Mesenchymal stem cell (in vitro differentiated cells and primary cell): ENCODE measurements around the gene ZBTB47.

Source experiments
- DNase-seq: peaks from one replicate; pipeline ENCODE4 v3.0.0-alpha.2; 2013
- H2AFZ ChIP-seq: one replicate; pipeline ENCODE4 v1.6.1; 2013; ENCODE audit warnings: low read depth, mild to moderate bottlenecking, control low read depth, inconsistent platforms, low read length, moderate library complexity
- H2AK5ac ChIP-seq: 2 replicates; pipeline ENCODE4 v1.6.1; 2013; ENCODE audit warnings: low read length, moderate library complexity, mild to moderate bottlenecking, inconsistent platforms; ENCODE audit not compliant: severe bottlenecking
- H2BK120ac ChIP-seq: one replicate; pipeline ENCODE4 v1.6.1; 2013; ENCODE audit warnings: low read depth, mild to moderate bottlenecking, inconsistent platforms, low read length, moderate library complexity
- H2BK12ac ChIP-seq, 2 experiments: one replicate each; pipeline ENCODE4 v1.6.1; 2013; ENCODE audit warnings: inconsistent platforms in 2 of 2, low read length in 2 of 2, mild to moderate bottlenecking in 2 of 2, moderate library complexity in 2 of 2, control low read depth in 1 of 2
- H2BK15ac ChIP-seq: one replicate; pipeline ENCODE4 v1.6.1; 2013; ENCODE audit warnings: mild to moderate bottlenecking, low read depth, inconsistent platforms; ENCODE audit not compliant: poor library complexity, severe bottlenecking
- H2BK5ac ChIP-seq: 2 replicates; pipeline ENCODE4 v1.6.1; 2013; ENCODE audit warnings: low read depth, mild to moderate bottlenecking, low read length, control low read depth, inconsistent platforms; ENCODE audit not compliant: poor library complexity, severe bottlenecking
- H3K14ac ChIP-seq, 2 experiments: one replicate each; pipeline ENCODE4 v1.6.1; 2013; ENCODE audit warnings: inconsistent platforms in 2 of 2, low read length in 2 of 2, control low read depth in 1 of 2, mild to moderate bottlenecking in 1 of 2, moderate library complexity in 1 of 2
- H3K18ac ChIP-seq, 2 experiments: one replicate each; pipeline ENCODE4 v1.6.1; 2013; ENCODE audit warnings: inconsistent platforms in 2 of 2, low read length in 2 of 2, control low read depth in 1 of 2, low read depth in 1 of 2, mild to moderate bottlenecking in 1 of 2
- H3K23ac ChIP-seq, 2 experiments: one replicate each; pipeline ENCODE4 v1.6.1; 2013; ENCODE audit warnings: inconsistent platforms in 2 of 2, low read length in 2 of 2, mild to moderate bottlenecking in 2 of 2, moderate library complexity in 2 of 2, control low read depth in 1 of 2
- H3K27ac ChIP-seq: 2 replicates; pipeline ENCODE4 v1.5.1; 2013; ENCODE audit warnings: mild to moderate bottlenecking, moderate library complexity, low read length, control low read depth, inconsistent platforms; ENCODE audit not compliant: poor library complexity, severe bottlenecking
- H3K27me3 ChIP-seq, 2 experiments: 2 replicates each; pipeline versions ENCODE4 v1.6.1 to v1.7.0; 2013; ENCODE audit warnings: low read length in 2 of 2, mild to moderate bottlenecking in 2 of 2, moderate library complexity in 2 of 2, control low read depth in 1 of 2, inconsistent platforms in 1 of 2; ENCODE audit not compliant: control insufficient read depth in 1 of 2, insufficient read depth in 1 of 2
- H3K36me3 ChIP-seq, 2 experiments: 2 replicates each; pipeline versions ENCODE4 v1.6.1 to v1.7.0; 2013; ENCODE audit warnings: low read length in 2 of 2, control low read depth in 1 of 2, inconsistent platforms in 1 of 2, low read depth in 1 of 2, mild to moderate bottlenecking in 1 of 2; ENCODE audit not compliant: insufficient read depth in 2 of 2, control insufficient read depth in 1 of 2
- H3K4ac ChIP-seq, 2 experiments: one replicate each; pipeline ENCODE4 v1.6.1; 2013; ENCODE audit warnings: inconsistent platforms in 2 of 2, low read length in 2 of 2, mild to moderate bottlenecking in 2 of 2, moderate library complexity in 2 of 2, control low read depth in 1 of 2, low read depth in 1 of 2
- H3K4me1 ChIP-seq: 2 replicates; pipeline ENCODE4 v1.6.1; 2013; ENCODE audit warnings: low read depth, low read length, control low read depth; ENCODE audit not compliant: control insufficient read depth, insufficient read depth
- H3K4me2 ChIP-seq: 2 replicates; pipeline ENCODE4 v1.6.1; 2013; ENCODE audit warnings: low read length, mild to moderate bottlenecking, inconsistent platforms; ENCODE audit not compliant: poor library complexity, severe bottlenecking
- H3K4me3 ChIP-seq, 2 experiments: 2 replicates each; pipeline versions ENCODE4 v1.5.1 to v1.7.0; 2013; ENCODE audit warnings: low read length in 2 of 2, mild to moderate bottlenecking in 2 of 2, control low read depth in 1 of 2, low read depth in 1 of 2; ENCODE audit not compliant: insufficient read depth in 1 of 2
- H3K79me1 ChIP-seq: replicated peaks from 2 replicates; pipeline ENCODE4 v1.6.1; 2013; ENCODE audit warnings: mild to moderate bottlenecking, control low read depth, low read length, inconsistent platforms; ENCODE audit not compliant: poor library complexity, severe bottlenecking
- H3K9ac ChIP-seq: 2 replicates; pipeline ENCODE4 v1.7.0; 2013; ENCODE audit warnings: mild to moderate bottlenecking, low read length, moderate library complexity
- H3K9me3 ChIP-seq: 2 replicates; pipeline ENCODE4 v1.7.0; 2013; ENCODE audit warnings: mild to moderate bottlenecking, low read length; ENCODE audit not compliant: control insufficient read depth
- H4K8ac ChIP-seq: one replicate; pipeline ENCODE4 v1.6.1; 2013; ENCODE audit warnings: inconsistent platforms, mild to moderate bottlenecking, low read length, moderate library complexity
- H4K91ac ChIP-seq: one replicate; pipeline ENCODE4 v1.6.1; 2013; ENCODE audit warnings: mild to moderate bottlenecking, low read length, inconsistent platforms
- WGBS: methylation state at CpG from one replicate; pipeline ENCODE4 v1.1.7; 2013; ENCODE audit warnings: mixed read lengths; 5-methylcytosine and 5-hydroxymethylcytosine counted together

Gene ZBTB47

DNA sequence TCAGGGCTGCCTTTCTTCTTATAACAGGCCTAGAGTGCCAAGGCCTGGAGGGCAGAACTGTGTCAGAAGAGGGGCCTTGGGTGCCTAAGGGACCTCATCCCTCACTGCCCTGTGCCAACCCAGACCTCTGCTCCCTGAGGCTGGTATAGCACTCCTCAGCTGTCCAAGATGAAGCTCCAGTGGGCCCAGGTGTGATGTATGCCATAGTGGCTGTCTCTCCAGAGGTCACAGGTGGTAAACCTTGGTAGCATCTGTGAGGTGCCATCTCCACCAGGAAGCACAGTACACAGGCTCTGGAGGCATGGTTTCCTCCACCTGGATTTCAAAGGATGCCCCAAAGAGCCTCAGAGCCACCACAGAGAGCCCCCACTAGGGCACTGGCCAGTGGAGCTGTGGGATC, 19.6 kb downstream of the ZBTB47 start:
- Histone ChIP-seq H3K4me2 (no peak overlapping the region), H3K9me3 (peaks cover 9% of the 10 kb centered on the region), H3K27me3 (peaks cover 9 to 19% of the 10 kb centered on the region in 2 experiments), H2AFZ (no peak overlapping the region), H2BK15ac (no peak overlapping the region), H4K8ac (no peak overlapping the region), H3K4me1 (no peaks in the 10 kb centered on the region), H3K4me3 (no peak overlapping the region), H3K9ac (no peak overlapping the region), H3K27ac (no peak overlapping the region), H2BK5ac (no peak overlapping the region), H2BK120ac (no peak overlapping the region), H4K91ac (no peak overlapping the region), H3K4ac (no peak overlapping the region), H3K18ac (no peak overlapping the region), H3K36me3 (no peaks in the 10 kb centered on the region), H3K14ac (no peak overlapping the region), H2AK5ac (no peak overlapping the region), H2BK12ac (no peak overlapping the region), H3K79me1 (no peaks in the 10 kb centered on the region), H3K23ac (no peak overlapping the region)
- no peak for DNase-seq

- no peak overlapping the region for H3K9ac ChIP-seq
- WGBS, result 100% methylated on average over 1 of the region's 3 CpGs
- no peak overlapping the region for H2BK120ac ChIP-seq
- H3K4me1 ChIP-seq, result no peaks in the 10 kb centered on the region
- H3K23ac ChIP-seq, result no peak overlapping the region
- H3K4ac ChIP-seq, result no peak overlapping the region
- H3K4me3 ChIP-seq, result no peak overlapping the region
- H3K9me3 ChIP-seq, result peaks cover 9% of the 10 kb centered on the region
- no peak overlapping the region for H2BK12ac ChIP-seq
- no peak overlapping the region for H4K8ac ChIP-seq
- H3K27me3 ChIP-seq, result peaks cover 9 to 18% of the 10 kb centered on the region in 2 experiments
- no peak for DNase-seq
- no peaks in the 10 kb centered on the region for H3K79me1 ChIP-seq
- no peak overlapping the region for H2BK5ac ChIP-seq
- H2BK15ac ChIP-seq, result no peak overlapping the region
- no peaks in the 10 kb centered on the region for H3K36me3 ChIP-seq
- H3K14ac ChIP-seq, result no peak overlapping the region
- H2AFZ ChIP-seq, result no peak overlapping the region
- H2AK5ac ChIP-seq, result no peak overlapping the region
- H3K18ac ChIP-seq, result no peak overlapping the region
- H4K91ac ChIP-seq, result no peak overlapping the region
- no peak overlapping the region for H3K27ac ChIP-seq
- H3K4me2 ChIP-seq, result no peak overlapping the region
Observed at GRCh38 chr3:42674146-42674545, 20.6 kb downstream of the ZBTB47 start.

- Histone ChIP-seq H3K27me3 (peaks cover 0 to 8% of the 10 kb centered on the region in 2 experiments), H3K79me1 (no peaks in the 10 kb centered on the region), H2AK5ac (no peak overlapping the region), H3K23ac (no peak overlapping the region), H3K36me3 (no peaks in the 10 kb centered on the region), H2BK5ac (no peak overlapping the region), H3K4me2 (no peak overlapping the region), H2AFZ (no peak overlapping the region), H3K9ac (no peak overlapping the region), H3K18ac (no peak overlapping the region), H3K27ac (no peak overlapping the region), H3K9me3 (peaks cover 2% of the 10 kb centered on the region), H4K8ac (no peak overlapping the region), H2BK15ac (no peak overlapping the region), H2BK12ac (no peak overlapping the region), H4K91ac (no peak overlapping the region), H2BK120ac (no peak overlapping the region), H3K4me3 (no peak overlapping the region), H3K4me1 (no peaks in the 10 kb centered on the region), H3K4ac (no peak overlapping the region), H3K14ac (no peak overlapping the region)
- DNase-seq, result no peak
- WGBS, result 79% methylated on average over 2 of the region's 2 CpGs
Observed at GRCh38 chr3:42675909-42676308, 22.4 kb downstream of the ZBTB47 start.

DNA sequence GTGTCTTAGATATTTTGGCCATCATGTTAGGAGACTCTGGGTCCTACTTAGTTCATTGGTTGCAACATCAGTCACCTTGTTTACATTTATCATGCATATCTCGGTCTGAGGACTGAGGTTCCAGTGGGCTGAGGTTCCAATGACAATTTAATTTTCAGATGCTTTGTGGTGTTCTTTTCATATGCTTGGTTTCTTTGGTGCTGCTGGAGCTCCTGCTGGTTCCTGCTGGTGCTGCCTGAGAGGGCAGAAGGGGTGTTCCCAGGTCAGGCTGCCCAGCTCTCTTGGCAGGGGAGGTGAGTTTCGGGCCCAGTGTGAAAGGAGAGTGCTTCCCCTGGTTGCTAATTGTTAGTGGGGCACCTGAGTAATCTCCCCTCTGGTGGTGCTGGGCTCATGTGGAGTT, 24.9 kb downstream of the ZBTB47 start:
- Histone ChIP-seq H3K79me1 (no peaks in the 10 kb centered on the region), H4K8ac (no peak overlapping the region), H3K4me2 (no peak overlapping the region), H3K4me3 (no peak overlapping the region), H3K9me3 (no peaks in the 10 kb centered on the region), H3K14ac (no peak overlapping the region), H3K27ac (no peak overlapping the region), H3K9ac (no peak overlapping the region), H3K4ac (no peak overlapping the region), H2BK120ac (no peak overlapping the region), H3K4me1 (peaks cover 2% of the 10 kb centered on the region), H3K36me3 (no peaks in the 10 kb centered on the region), H3K23ac (peak overlapping the region in 1 of 2 experiments; percentile 61), H4K91ac (no peak overlapping the region), H3K18ac (no peak overlapping the region), H2AK5ac (no peak overlapping the region), H2BK15ac (no peak overlapping the region), H2BK12ac (no peak overlapping the region), H3K27me3 (peaks cover 0 to 8% of the 10 kb centered on the region in 2 experiments), H2AFZ (no peak overlapping the region), H2BK5ac (no peak overlapping the region)
- no peak for DNase-seq
- WGBS, result 48% methylated on average over 2 of the region's 2 CpGs
